ENCODE measurements around the gene STAG1.

DNA sequence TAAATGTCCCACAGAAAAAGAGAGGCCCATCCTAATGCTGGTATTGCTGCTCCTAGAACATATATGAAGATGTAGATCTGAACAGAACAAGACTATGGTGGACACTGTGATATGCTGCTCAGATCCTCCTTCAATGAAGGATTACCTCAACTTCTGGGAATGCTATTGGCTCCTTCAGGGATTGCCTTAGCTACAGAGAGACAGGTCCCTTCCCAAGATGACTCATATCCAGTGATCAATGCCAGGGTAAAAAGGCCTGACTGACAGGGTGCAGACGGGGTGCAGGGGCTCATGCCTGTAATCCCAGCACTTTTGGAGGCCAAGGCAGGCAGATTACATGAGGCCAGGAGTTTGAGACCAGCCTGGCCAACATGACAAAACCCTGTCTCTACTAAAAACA is 20.5 kb upstream of the STAG1 start:
- TF ChIP-seq, protein P1, sequence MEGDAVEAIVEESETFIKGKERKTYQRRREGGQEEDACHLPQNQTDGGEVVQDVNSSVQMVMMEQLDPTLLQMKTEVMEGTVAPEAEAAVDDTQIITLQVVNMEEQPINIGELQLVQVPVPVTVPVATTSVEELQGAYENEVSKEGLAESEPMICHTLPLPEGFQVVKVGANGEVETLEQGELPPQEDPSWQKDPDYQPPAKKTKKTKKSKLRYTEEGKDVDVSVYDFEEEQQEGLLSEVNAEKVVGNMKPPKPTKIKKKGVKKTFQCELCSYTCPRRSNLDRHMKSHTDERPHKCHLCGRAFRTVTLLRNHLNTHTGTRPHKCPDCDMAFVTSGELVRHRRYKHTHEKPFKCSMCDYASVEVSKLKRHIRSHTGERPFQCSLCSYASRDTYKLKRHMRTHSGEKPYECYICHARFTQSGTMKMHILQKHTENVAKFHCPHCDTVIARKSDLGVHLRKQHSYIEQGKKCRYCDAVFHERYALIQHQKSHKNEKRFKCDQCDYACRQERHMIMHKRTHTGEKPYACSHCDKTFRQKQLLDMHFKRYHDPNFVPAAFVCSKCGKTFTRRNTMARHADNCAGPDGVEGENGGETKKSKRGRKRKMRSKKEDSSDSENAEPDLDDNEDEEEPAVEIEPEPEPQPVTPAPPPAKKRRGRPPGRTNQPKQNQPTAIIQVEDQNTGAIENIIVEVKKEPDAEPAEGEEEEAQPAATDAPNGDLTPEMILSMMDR (conservative IDR thresholded peaks at IDR 0.05 in 1 of 2, IDR thresholded peaks at IDR 0.05 in 1 of 2; ENCODE audit: low read depth in 1 of 2, low read length in 2 of 2): no peak
- no peak for TF ChIP-seq EZH2 (IDR thresholded peaks at IDR 0.05; ENCODE audit: low read length, missing control alignments)

Measured in fibroblast of lung (primary cell).